Stimulated activated CD4-positive, alpha-beta T cell treated with anti-CD3 and anti-CD28 coated beads, Interleukin-2, amount 100 ng/mL, for 24 hours (primary cell): ENCODE results near the gene HOXD1.

ENCODE experiments used
- DNase-seq, 2 donors: peaks; one replicate each; pipeline ENCODE4 v3.0.0-alpha.2; 2020

Gene HOXD1

GRCh38 chr2:176167398-176167797 lies 21.1 kb upstream of the HOXD1 start:
- no peak for DNase-seq

GRCh38 chr2:176169181-176169580 lies 19.3 kb upstream of the HOXD1 start:
- DNase-seq: no peak

GRCh38 chr2:176169711-176170110 lies 18.8 kb upstream of the HOXD1 start:
- no peak for DNase-seq

GRCh38 chr2:176170602-176171305 lies 17.7 kb upstream of the HOXD1 start:
- no peak for DNase-seq

GRCh38 chr2:176171351-176172006 lies 17.0 kb upstream of the HOXD1 start:
- DNase-seq: no peak

- DNase-seq: no peak
These were observed 16.2 kb upstream of the HOXD1 start for GRCh38 chr2:176172007-176172894.

GRCh38 chr2:176172895-176173566 lies 15.4 kb upstream of the HOXD1 start:
- no peak for DNase-seq

GRCh38 chr2:176173567-176174381 lies 14.7 kb upstream of the HOXD1 start:
- DNase-seq: no peak

- no peak for DNase-seq
These were observed 14.1 kb upstream of the HOXD1 start for GRCh38 chr2:176174382-176174823.

- DNase-seq: no peak
These were observed 13.4 kb upstream of the HOXD1 start for GRCh38 chr2:176174824-176175708.

GRCh38 chr2:176175709-176176607 lies 12.5 kb upstream of the HOXD1 start:
- DNase-seq: no peak

- no peak for DNase-seq
These were observed 10.9 kb upstream of the HOXD1 start for GRCh38 chr2:176177580-176178037.

GRCh38 chr2:176178038-176178756 lies 10.3 kb upstream of the HOXD1 start:
- DNase-seq: no peak

- DNase-seq: no peak
These were observed 9.6 kb upstream of the HOXD1 start for GRCh38 chr2:176178757-176179295.

GRCh38 chr2:176181551-176181950 lies 6.9 kb upstream of the HOXD1 start:
- no peak for DNase-seq

- DNase-seq: no peak
These were observed 5.8 kb upstream of the HOXD1 start for GRCh38 chr2:176182671-176183070.

GRCh38 chr2:176184749-176185148 lies 3.7 kb upstream of the HOXD1 start:
- no peak for DNase-seq

GRCh38 chr2:176186024-176186423 lies 2.4 kb upstream of the HOXD1 start:
- DNase-seq: no peak
